Kidney epithelial cell (primary cell): ENCODE data around the gene NPHP4. TPM values are rescaled to one million over a fixed set of nuclear protein-coding genes. Genes with fewer than 3 reads are reported as not detected.

Experiments used
- DNase-seq: peaks from one replicate; pipeline ENCODE4 v3.0.0-alpha.2; 2010; ENCODE audit warnings: low read depth
- H3K27me3 ChIP-seq: 2 replicates; pipeline ENCODE4 v1.6.0; 2011; ENCODE audit warnings: low read length; ENCODE audit not compliant: control insufficient read depth, insufficient read depth
- H3K36me3 ChIP-seq: 2 replicates; pipeline ENCODE4 v1.5.1; 2011; ENCODE audit warnings: low read length; ENCODE audit not compliant: control insufficient read depth, insufficient read depth
- H3K4me3 ChIP-seq: 2 replicates; pipeline ENCODE4 v1.5.1; 2011; ENCODE audit warnings: low read depth, mild to moderate bottlenecking, control low read depth, low read length
- CTCF ChIP-seq: IDR thresholded peaks from 2 replicates; pipeline ENCODE4 v1.5.1; 2011; ENCODE audit warnings: mild to moderate bottlenecking, moderate library complexity, low read length, control low read depth, inconsistent platforms; ENCODE audit not compliant: insufficient read depth, poor library complexity, severe bottlenecking
- total RNA-seq: library from RNA; depleted of rRNA; stranded (reverse); fragments of >200 nt; gene quantifications from 2 replicates; pipeline ENCODE4 v1.2.3, GENCODE V29; 2015

NPHP4 gene
- total RNA-seq, 1 donor from 2014 or later = 6.6 TPM

- Histone ChIP-seq H3K36me3 (peaks cover 1% of the 10 kb centered on the region), H3K4me3 (no peak overlapping the region), H3K27me3 (no peaks in the 10 kb centered on the region)
- TF ChIP-seq CTCF = no peak
- DNase-seq = no peak
Measured at GRCh38 chr1:5884110-5884509, 108.1 kb downstream of the NPHP4 start.

GRCh38 chr1:5883129-5884048, 108.8 kb downstream of the NPHP4 start:
- no peak for TF ChIP-seq CTCF
- Histone ChIP-seq H3K27me3 (no peaks in the 10 kb centered on the region), H3K4me3 (no peak overlapping the region), H3K36me3 (peaks cover 1% of the 10 kb centered on the region)
- no peak for DNase-seq

- no peak for DNase-seq
- no peak for TF ChIP-seq CTCF
- H3K27me3 ChIP-seq = no peaks in the 10 kb centered on the region
- H3K4me3 ChIP-seq = no peak overlapping the region
- H3K36me3 ChIP-seq = peaks cover 1% of the 10 kb centered on the region
Measured at GRCh38 chr1:5882367-5883128, 109.7 kb downstream of the NPHP4 start.

- H3K27me3 ChIP-seq = no peaks in the 10 kb centered on the region
- no peak for TF ChIP-seq CTCF
- DNase-seq = no peak
- no peak overlapping the region for H3K4me3 ChIP-seq
- peaks cover 1% of the 10 kb centered on the region for H3K36me3 ChIP-seq
Measured at GRCh38 chr1:5881526-5882222, 110.6 kb downstream of the NPHP4 start.

GRCh38 chr1:5880630-5881405, 111.4 kb downstream of the NPHP4 start:
- Histone ChIP-seq H3K4me3 (no peak overlapping the region), H3K27me3 (no peaks in the 10 kb centered on the region), H3K36me3 (peaks cover 1% of the 10 kb centered on the region)
- TF ChIP-seq CTCF = no peak
- no peak for DNase-seq
